Stimulated activated CD4-positive, alpha-beta T cell treated with anti-CD3 and anti-CD28 coated beads, TNF-alpha, amount 100 ng/mL, for 1 hour (primary cell): ENCODE results near the gene ZNF580.

Experiments
- DNase-seq, 3 donors: peaks; one replicate each; pipeline ENCODE4 v3.0.0-alpha.2; 2020; ENCODE audit warnings: low read depth in 3 of 3, low spot score in 1 of 3

ZNF580 gene

GRCh38 chr19:55676383-55676782, 35.6 kb downstream of the ZNF580 start:
- no peak for DNase-seq

DNA sequence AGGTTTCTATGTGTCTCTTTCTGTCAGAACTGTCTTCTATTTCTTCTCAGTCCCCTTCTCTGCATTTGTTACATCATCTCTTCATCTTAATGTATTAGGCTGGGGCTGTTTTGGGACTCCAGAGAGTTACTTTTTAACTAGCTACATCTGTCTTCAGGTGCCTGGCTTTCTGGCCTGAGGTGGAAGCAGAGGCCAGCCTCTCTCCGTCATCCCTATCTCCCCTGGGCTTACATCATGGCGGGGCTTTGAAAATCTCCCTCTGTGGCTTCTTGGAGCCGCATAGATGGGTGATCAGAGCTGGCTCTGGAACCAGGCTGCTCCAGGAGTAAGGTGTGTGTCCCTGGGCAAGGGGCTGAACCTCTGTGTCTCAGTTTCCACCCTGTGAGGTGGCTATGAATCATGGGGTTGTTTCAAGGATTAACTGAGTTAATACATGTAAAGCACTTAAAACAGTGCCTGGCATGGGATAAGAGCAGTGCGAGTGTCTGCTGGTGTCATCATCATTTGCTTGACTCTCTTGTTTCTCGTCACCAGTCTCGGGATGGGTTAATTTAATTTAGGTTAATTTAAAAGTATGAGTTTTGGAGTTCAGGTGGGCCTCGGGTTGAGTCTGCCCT, 36.2 kb downstream of the ZNF580 start:
- no peak for DNase-seq

DNA sequence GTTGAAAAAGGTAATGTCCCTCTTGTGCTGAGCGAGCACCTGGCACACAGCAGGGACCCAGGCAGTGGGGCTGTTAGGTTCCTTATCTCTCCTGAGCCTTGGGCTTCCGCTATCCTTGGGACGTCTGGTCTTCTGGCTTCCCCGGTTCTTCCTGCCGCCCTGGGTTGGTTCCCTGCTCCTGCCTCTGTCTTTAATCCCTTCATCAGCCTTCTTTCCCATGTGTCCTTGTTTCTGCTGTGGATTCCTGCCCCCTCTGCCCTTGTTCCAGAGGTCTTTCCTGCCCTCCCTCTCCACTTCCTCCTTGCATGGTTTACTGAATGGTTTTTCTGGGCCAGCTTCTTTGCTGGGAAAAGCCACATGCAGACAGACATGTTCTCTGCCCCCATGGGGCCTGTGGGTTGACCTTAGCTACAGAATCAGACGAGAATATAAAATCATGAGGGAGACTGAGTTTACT, 36.8 kb downstream of the ZNF580 start:
- no peak for DNase-seq

- DNase-seq, result no peak
Measured at GRCh38 chr19:55678121-55678671, 37.4 kb downstream of the ZNF580 start.

GRCh38 chr19:55679343-55680257, 38.8 kb downstream of the ZNF580 start:
- DNase-seq, result no peak

- DNase-seq, result no peak
Measured at GRCh38 chr19:55680339-55681130, 39.7 kb downstream of the ZNF580 start.

DNA sequence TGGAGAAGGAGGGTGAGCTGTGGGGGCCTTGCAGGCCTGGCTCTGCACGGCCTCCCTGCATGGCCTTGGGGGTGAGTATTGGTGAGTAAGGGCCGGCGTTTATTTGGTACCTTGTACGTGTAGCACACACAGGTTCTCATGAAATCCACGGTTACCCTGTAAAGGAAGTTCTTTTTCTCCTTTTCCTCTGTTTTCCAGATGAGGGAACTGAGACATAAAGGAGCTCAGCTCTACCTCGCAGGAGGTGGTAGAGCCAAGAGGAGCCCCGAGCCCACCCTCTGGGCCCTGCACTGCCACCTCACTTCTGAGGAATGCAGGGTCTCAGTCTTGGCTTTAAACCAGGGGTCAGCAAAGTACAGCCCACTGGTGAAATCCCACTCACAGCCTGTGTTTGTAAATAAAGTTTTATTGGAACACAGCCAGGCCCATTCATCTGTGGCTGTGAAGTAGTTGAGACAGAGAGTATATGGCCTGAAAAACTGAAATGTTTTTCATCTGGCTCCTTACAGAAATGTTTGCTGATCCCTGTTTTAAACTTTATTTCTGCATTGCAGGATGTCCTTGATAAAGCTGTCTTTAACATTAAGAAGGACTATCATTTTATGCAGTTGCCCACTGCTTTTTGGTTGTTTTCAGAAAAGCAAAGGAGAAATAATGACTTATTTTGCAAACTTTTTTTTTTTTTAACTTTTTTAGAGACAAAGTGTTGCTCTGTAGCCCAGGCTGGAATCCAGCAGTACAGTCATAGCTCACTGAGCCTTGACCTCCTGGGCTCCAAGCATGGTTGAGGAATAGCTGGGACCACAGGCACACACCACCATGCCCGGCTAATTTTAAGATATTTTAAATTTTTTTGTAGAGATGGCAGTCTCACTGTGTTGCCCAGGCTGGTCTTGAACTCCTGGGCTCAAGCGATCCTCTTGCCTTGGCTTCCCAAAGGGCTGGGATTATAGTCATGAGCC, 40.6 kb downstream of the ZNF580 start:
- no peak for DNase-seq

DNA sequence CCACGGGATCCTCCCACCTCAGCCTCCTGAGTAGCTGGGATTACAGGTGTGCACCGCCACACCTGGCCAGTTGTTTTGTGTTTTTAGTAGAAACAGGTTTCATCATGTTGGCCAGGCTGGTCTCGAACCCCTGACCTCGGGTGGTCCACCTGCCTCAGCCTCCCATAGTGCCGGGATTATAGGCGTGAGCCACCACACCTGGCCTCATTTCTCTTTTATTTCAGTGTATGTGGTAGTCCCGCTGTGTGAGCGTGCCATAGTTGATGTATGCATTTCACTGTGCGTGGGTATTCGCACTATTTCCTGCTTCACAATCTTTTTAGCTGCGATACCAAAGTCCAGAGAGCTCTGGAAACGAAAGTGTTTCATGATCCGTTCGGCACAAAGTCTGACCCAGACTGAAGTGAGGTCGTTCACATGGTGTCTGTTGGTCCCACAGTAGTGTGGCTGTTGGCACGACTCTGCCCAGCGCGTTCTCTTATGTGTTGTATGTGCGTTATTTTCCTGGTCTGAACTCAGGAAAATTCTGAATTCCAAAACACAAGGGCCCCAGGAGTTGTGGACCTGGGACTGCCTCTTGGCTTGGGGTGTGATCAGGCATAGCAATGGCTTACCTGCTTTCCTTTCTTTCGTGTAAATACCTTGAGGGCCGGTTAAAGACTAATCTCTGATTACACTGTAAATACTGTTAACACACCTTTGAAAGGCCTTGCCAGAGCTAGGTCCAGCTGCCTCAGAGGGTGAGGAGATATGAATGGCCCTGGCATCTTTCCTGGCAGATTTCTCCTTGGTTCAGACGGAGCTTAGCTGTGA, 42.9 kb downstream of the ZNF580 start:
- no peak for DNase-seq

GRCh38 chr19:55684946-55685681, 44.3 kb downstream of the ZNF580 start:
- DNase-seq, result no peak

GRCh38 chr19:55685776-55686175, 45.0 kb downstream of the ZNF580 start:
- DNase-seq, result no peak

DNA sequence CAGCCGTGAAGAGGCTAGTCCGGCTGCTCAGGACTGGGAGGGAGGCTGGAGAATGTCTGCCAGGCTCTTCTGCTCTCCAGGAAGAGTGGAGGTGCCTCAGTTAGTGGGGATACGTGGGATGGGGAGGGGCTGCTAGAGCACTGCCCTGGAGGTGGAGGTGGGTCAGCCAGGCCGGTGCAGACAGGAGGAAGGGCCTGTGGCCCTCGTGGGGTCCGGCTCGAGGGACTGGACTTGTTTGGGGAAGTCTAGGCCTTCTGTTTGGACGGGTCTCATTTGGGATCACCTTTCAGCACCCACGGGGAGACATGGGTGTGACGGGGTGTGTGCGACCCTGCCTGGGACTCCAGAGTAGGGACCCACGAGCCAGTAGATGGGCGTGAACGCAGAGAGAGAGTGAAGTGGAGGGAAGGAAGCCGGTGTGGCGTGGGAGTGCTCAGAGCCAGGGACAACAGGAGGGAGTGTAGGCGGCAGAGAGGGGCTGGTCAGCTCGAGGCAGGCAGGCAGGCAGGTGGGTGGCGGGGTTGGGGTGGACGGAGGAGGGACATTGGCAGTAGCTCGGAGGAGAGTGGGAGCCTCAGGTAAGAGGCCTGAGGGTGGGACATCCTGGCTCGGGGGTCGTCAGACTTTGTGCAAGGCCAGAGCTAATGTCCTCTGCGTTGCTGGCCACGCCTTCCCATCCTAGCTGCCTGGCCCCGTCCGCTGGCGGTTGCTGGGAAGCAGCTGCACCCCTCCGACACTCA, 45.7 kb downstream of the ZNF580 start:
- no peak for DNase-seq

GRCh38 chr19:55687281-55688201, 46.7 kb downstream of the ZNF580 start:
- DNase-seq, result no peak

DNA sequence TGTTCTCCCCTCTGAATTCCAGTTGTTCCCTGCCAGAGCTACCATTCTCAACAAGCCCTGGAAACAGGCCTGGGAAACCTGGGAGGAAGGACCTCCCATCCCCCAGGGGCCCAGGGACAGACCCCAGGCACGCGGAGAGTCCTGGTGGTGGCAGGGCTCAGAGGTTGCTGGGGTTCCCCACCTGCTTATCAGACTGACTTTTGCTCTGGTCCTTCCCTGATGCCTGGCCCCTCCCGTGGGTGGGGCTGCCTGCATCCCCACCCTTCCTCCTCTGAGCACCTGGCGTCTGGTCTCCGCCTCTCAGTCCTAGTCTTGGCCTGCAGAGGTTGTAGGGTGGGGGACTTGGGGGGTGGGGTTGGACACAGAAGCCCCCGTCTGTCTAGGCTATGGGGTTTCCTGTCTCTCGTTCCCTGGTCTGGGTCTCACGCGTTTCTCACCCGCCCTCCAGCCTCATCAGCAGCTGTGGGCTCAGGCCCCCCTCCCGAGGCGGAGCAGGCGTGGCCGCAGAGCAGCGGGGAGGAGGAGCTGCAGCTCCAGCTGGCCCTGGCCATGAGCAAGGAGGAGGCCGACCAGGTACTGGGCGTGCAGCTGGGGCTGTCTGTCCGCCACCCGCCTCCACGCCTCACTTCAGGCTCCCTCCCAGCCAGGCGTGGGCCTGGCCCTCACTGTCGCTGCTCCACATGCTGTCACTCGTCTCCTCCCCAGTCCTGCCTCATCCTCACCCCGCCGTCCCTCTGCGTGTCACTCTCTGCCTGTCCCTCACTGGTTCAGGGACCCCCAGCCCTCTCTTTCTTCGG, 47.8 kb downstream of the ZNF580 start:
- no peak for DNase-seq

- DNase-seq, result no peak
Measured at GRCh38 chr19:55689411-55690108, 48.8 kb downstream of the ZNF580 start.

GRCh38 chr19:55690109-55690768, 49.4 kb downstream of the ZNF580 start:
- DNase-seq, result no peak
